ENCODE data around the gene OPRL1.

Gene OPRL1

GRCh38 chr20:64072498-64073063, 7.3 kb upstream of the OPRL1 start:
- DNase-seq, result no peak

- no peak for DNase-seq
Observed at GRCh38 chr20:64073476-64074183, 6.3 kb upstream of the OPRL1 start.

GRCh38 chr20:64074184-64074789, 5.6 kb upstream of the OPRL1 start:
- no peak for DNase-seq

GRCh38 chr20:64074963-64075362, 4.9 kb upstream of the OPRL1 start:
- no peak for DNase-seq

- DNase-seq, result no peak
Observed at GRCh38 chr20:64075556-64075955, 4.3 kb upstream of the OPRL1 start.

GRCh38 chr20:64076061-64076997, 3.6 kb upstream of the OPRL1 start:
- no peak for DNase-seq

GRCh38 chr20:64077094-64077493, 2.8 kb upstream of the OPRL1 start:
- DNase-seq, result peak in 3 of 6 experiments; percentile 9 to 44 (median 22)

GRCh38 chr20:64077541-64077875, 2.4 kb upstream of the OPRL1 start:
- peak in 1 of 6 experiments; percentile 49 for DNase-seq

GRCh38 chr20:64077876-64078551, 1.9 kb upstream of the OPRL1 start:
- DNase-seq, result peak; percentile 34 to 69 (median 58)

GRCh38 chr20:64078934-64079272, 979 bp upstream of the OPRL1 start:
- DNase-seq, result no peak

- peak; percentile 45 to 71 (median 62) for DNase-seq
Observed at GRCh38 chr20:64079273-64080012, 439 bp upstream of the OPRL1 start, which contains the start of gene RGS19. Gene RGS19 (minus strand): TSS chr20:64079518. CDS start chr20:64076886, 2,632 bp downstream.

- peak in 1 of 6 experiments; percentile 29 for DNase-seq
Observed at GRCh38 chr20:64080813-64081623, 1.1 kb downstream of the OPRL1 start.

GRCh38 chr20:64081624-64081964, 1.7 kb downstream of the OPRL1 start:
- DNase-seq, result no peak

- peak in 1 of 6 experiments; percentile 43 for DNase-seq
Observed at GRCh38 chr20:64082126-64082731, 2.3 kb downstream of the OPRL1 start.

- DNase-seq, result no peak
Observed at GRCh38 chr20:64082820-64083377, 3.0 kb downstream of the OPRL1 start.

- DNase-seq, result peak; percentile 35 to 59 (median 46)
Observed at GRCh38 chr20:64083378-64083803, 3.5 kb downstream of the OPRL1 start.

GRCh38 chr20:64083804-64084684, 4.2 kb downstream of the OPRL1 start, which contains the start of gene LKAAEAR1:
Gene LKAAEAR1 (minus strand): TSS chr20:64084398. CDS start chr20:64084219, 179 bp downstream.
- DNase-seq, result peak in 2 of 6 experiments; percentile 20 to 22

- DNase-seq, result no peak
Observed at GRCh38 chr20:64084685-64085152, 4.8 kb downstream of the OPRL1 start.

- DNase-seq, result no peak
Observed at GRCh38 chr20:64086801-64087200, 6.9 kb downstream of the OPRL1 start.

Data from stimulated activated naive CD4-positive, alpha-beta T cell (primary cell).